ENCODE data around the gene ACTMAP. TPM values are rescaled to one million over a fixed set of nuclear protein-coding genes. Genes with fewer than 3 reads are reported as not detected.

Gene ACTMAP
- total and polyA plus RNA-seq, 9 of the 15 experiments (the other 6 are each of a cell fraction or from before 2014, with no cell fraction given): 1.7 to 16.6 (median 4.9) TPM

DNA sequence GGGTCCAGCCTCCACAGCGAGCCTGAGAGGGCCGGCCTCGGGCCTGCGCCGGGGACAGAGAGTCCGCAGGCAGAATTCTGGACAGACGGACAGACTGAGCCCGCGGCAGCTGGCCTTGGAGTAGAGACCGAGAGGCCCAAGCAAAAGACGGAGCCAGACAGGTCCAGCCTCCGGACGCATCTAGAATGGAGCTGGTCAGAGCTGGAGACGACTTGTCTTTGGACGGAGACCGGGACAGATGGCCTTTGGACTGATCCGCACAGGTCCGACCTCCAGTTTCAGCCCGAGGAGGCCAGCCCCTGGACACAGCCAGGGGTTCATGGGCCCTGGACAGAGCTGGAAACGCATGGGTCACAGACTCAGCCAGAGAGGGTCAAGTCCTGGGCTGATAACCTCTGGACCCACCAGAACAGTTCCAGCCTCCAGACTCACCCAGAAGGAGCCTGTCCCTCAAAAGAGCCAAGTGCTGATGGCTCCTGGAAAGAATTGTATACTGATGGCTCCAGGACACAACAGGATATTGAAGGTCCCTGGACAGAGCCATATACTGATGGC, 32.9 kb downstream of the ACTMAP start:
- Histone ChIP-seq H3K4me1 (replicated peaks in 1 of 2; ENCODE audit: control insufficient read depth in 2 of 2, insufficient read depth in 2 of 2, low read length in 2 of 2) (peaks cover 21 to 55% of the 10 kb centered on the region in 2 experiments), H3K9me1 (ENCODE audit: control insufficient read depth, insufficient read depth, low read length) (no peaks in the 10 kb centered on the region), H3K79me2 (ENCODE audit: control insufficient read depth, insufficient read depth, low read length) (peaks cover 61% of the 10 kb centered on the region), H3K4me3 (peak overlapping the region; percentile 62), H3K4me2 (ENCODE audit: insufficient read depth, low read length) (peak overlapping the region; percentile 93), H2AFZ (ENCODE audit: low read depth, low read length) (peak overlapping the region; percentile 78), H3K27ac (ENCODE audit: extremely low read depth, low read depth, low read length) (peak overlapping the region; percentile 80), H4K20me1 (replicated peaks; ENCODE audit: control insufficient read depth, insufficient read depth, low read length) (no peaks in the 10 kb centered on the region), H3K27me3 (ENCODE audit: control insufficient read depth in 2 of 2, insufficient read depth in 2 of 2, low read length in 2 of 2) (no peaks in the 10 kb centered on the region), H3K9me3 (replicated peaks; ENCODE audit: control insufficient read depth, insufficient read depth, low read depth, low read length) (no peaks in the 10 kb centered on the region), H3K36me3 (ENCODE audit: control insufficient read depth, insufficient read depth, low read length) (peaks cover 13% of the 10 kb centered on the region; the same call in 2 of the 3 replicates), H3K9ac (ENCODE audit: insufficient read depth in 1 of 2, low read depth in 2 of 2, low read length in 2 of 2) (peak overlapping the region; percentile 79 to 90)
- ATAC-seq: peak; percentile 6
- ChIA-PET CTCF (ENCODE audit: low intra/inter-chr PET ratio) (interaction anchor here (0.7 kb wide), 1 partner anchor 20 kb away, joined by 3 read pairs; no protein-coding TSS in a partner anchor), POLR2A (interaction anchor here (0.5 to 1.5 kb wide), 8 partner anchors 10 to 325 kb away, joined by 3 to 8 read pairs (median 3); partner anchors contain the start of genes ACTMAP and SNRPA)
- BruUV-seq (replicated peaks): TSS peak; percentile 65
- DNase-seq (ENCODE audit: extremely low read depth in 1 of 4, low spot score in 3 of 4): peak in 2 of 4 experiments; percentile 23 to 46
- WGBS (ENCODE audit: insufficient coverage, low coverage, missing lambda C conversion rate): 0% methylated on average over 11 of the region's 20 CpGs
- intact Hi-C loops (cut with micrococcal nuclease) (loop anchor here (2.0 kb wide), 1 partner anchor 33 kb away; the partner anchor contains the start of genes ACTMAP and SNRPA), in situ Hi-C loops (cut with MboI) (no loop called here)
- peak; percentile 72 for FAIRE-seq
- TF ChIP-seq TAF15 (IDR thresholded peaks at IDR 0.05; ENCODE audit: low read depth, low read length): no peak
- TF ChIP-seq NR4A1 (CRISPR knock-in tag; IDR thresholded peaks at IDR 0.05): no peak
- no peak for TF ChIP-seq NR4A1 (tag; IDR thresholded peaks at IDR 0.05)
- TF ChIP-seq HMGN3 (IDR thresholded peaks at IDR 0.05; ENCODE audit: borderline replicate concordance, extremely low read depth, insufficient read length, low read depth, low read length): peak; percentile 1
- no peak for TF ChIP-seq SMAD3 (CRISPR knock-in tag; conservative IDR thresholded peaks at IDR 0.05)
- TF ChIP-seq, protein P1, sequence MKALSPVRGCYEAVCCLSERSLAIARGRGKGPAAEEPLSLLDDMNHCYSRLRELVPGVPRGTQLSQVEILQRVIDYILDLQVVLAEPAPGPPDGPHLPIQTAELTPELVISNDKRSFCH (CRISPR knock-in tag; IDR thresholded peaks at IDR 0.05): no peak
- TF ChIP-seq, protein P1 (tag; IDR thresholded peaks at IDR 0.05): no peak
- TF ChIP-seq, protein P2, sequence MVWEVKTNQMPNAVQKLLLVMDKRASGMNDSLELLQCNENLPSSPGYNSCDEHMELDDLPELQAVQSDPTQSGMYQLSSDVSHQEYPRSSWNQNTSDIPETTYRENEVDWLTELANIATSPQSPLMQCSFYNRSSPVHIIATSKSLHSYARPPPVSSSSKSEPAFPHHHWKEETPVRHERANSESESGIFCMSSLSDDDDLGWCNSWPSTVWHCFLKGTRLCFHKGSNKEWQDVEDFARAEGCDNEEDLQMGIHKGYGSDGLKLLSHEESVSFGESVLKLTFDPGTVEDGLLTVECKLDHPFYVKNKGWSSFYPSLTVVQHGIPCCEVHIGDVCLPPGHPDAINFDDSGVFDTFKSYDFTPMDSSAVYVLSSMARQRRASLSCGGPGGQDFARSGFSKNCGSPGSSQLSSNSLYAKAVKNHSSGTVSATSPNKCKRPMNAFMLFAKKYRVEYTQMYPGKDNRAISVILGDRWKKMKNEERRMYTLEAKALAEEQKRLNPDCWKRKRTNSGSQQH (CRISPR knock-in tag; IDR thresholded peaks at IDR 0.05): no peak
- TF ChIP-seq, protein P3, sequence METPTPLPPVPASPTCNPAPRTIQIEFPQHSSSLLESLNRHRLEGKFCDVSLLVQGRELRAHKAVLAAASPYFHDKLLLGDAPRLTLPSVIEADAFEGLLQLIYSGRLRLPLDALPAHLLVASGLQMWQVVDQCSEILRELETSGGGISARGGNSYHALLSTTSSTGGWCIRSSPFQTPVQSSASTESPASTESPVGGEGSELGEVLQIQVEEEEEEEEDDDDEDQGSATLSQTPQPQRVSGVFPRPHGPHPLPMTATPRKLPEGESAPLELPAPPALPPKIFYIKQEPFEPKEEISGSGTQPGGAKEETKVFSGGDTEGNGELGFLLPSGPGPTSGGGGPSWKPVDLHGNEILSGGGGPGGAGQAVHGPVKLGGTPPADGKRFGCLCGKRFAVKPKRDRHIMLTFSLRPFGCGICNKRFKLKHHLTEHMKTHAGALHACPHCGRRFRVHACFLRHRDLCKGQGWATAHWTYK (CRISPR knock-in tag; IDR thresholded peaks at IDR 0.05): 0 out of 2 replicates have a peak, but pooled peaks have one; percentile 20

All from K562 (cell line).